HEK293T (cell line): ENCODE data around the gene PHACTR2.

Source experiments
- ARNT ChIP-seq: fragments of 450-650 bp; IDR thresholded peaks from 2 replicates; pipeline ENCODE4 v1.6.1; 2017; ENCODE audit warnings: mild to moderate bottlenecking
- BHLHE40 ChIP-seq: fragments of 450-650 bp; IDR thresholded peaks from 2 replicates; pipeline ENCODE4 v1.6.1; 2016; ENCODE audit warnings: mild to moderate bottlenecking, moderate library complexity, borderline replicate concordance
- ELF4 ChIP-seq: fragments of 450-650 bp; IDR thresholded peaks from 2 replicates; pipeline ENCODE4 v1.6.1; 2017; ENCODE audit warnings: antibody characterized with exemption
- FOXA1 ChIP-seq: fragments of 450-650 bp; IDR thresholded peaks from 2 replicates; pipeline ENCODE4 v1.6.1; 2016; ENCODE audit warnings: mild to moderate bottlenecking
- FOXK2 ChIP-seq: fragments of 450-650 bp; IDR thresholded peaks from 2 replicates; pipeline ENCODE4 v1.6.1; 2016; ENCODE audit warnings: mild to moderate bottlenecking
- FOXM1 ChIP-seq: fragments of 450-650 bp; IDR thresholded peaks from 2 replicates; pipeline ENCODE4 v1.6.1; 2017; ENCODE audit warnings: mild to moderate bottlenecking, borderline replicate concordance
- LEF1 ChIP-seq: fragments of 450-650 bp; IDR thresholded peaks from 2 replicates; pipeline ENCODE4 v1.6.1; 2017; ENCODE audit warnings: mild to moderate bottlenecking, borderline replicate concordance
- PKNOX1 ChIP-seq: fragments of 450-650 bp; IDR thresholded peaks from 2 replicates; pipeline ENCODE4 v1.6.1; 2016
- SP1 ChIP-seq: fragments of 450-650 bp; IDR thresholded peaks from 2 replicates; pipeline ENCODE4 v1.6.1; 2017
- ZNF384 ChIP-seq: fragments of 450-650 bp; IDR thresholded peaks from 2 replicates; pipeline ENCODE4 v1.6.1; 2016

GRCh38 chr6:143698329-143698728 lies 20.6 kb downstream of the PHACTR2 start:
- TF ChIP-seq SP1 = no peak
- no peak for TF ChIP-seq PKNOX1
- no peak for TF ChIP-seq FOXM1
- TF ChIP-seq ELF4 = no peak
- no peak for TF ChIP-seq BHLHE40
- no peak for TF ChIP-seq FOXA1
- no peak for TF ChIP-seq FOXK2
- no peak for TF ChIP-seq ARNT
- no peak for TF ChIP-seq ZNF384
- TF ChIP-seq LEF1 = no peak
